ENCODE measurements around the gene ABCA1. TPM values are rescaled to one million over a fixed set of nuclear protein-coding genes. Genes with fewer than 3 reads are reported as not detected.

ABCA1 gene
- total RNA-seq, 1 experiment from 2014 or later: 0.76 TPM

GRCh38 chr9:104871961-104872527 is 55.9 kb downstream of the ABCA1 start:
- DNase-seq: no peak
- H3K4me3 Mint-ChIP-seq (ENCODE audit: low read depth, unreplicated experiment): no peak overlapping the region
- CTCF ChIA-PET: no interaction called here
- H3K36me3 Mint-ChIP-seq (ENCODE audit: insufficient read depth, unreplicated experiment): no peaks in the 10 kb centered on the region
- TF ChIP-seq CTCF (IDR thresholded peaks at IDR 0.05; ENCODE audit: unreplicated experiment): no peak
- H3K27me3 Mint-ChIP-seq (ENCODE audit: unreplicated experiment): no peaks in the 10 kb centered on the region
- H3K27ac Mint-ChIP-seq (ENCODE audit: unreplicated experiment): no peak overlapping the region
- intact Hi-C loops (cut with micrococcal nuclease; ENCODE audit: unreplicated experiment): no loop called here
- no peaks in the 10 kb centered on the region for H3K9me3 Mint-ChIP-seq (ENCODE audit: low read depth, unreplicated experiment)
- BruUV-seq (replicated peaks): no TSS peak
- H3K4me1 Mint-ChIP-seq (ENCODE audit: low read depth, unreplicated experiment): peaks cover 9% of the 10 kb centered on the region

GRCh38 chr9:104869811-104870210 is 58.1 kb downstream of the ABCA1 start:
- Mint-ChIP-seq H3K36me3 (ENCODE audit: insufficient read depth, unreplicated experiment) (no peaks in the 10 kb centered on the region), H3K4me1 (ENCODE audit: low read depth, unreplicated experiment) (peaks cover 9% of the 10 kb centered on the region), H3K4me3 (ENCODE audit: low read depth, unreplicated experiment) (no peak overlapping the region), H3K27ac (ENCODE audit: unreplicated experiment) (no peak overlapping the region), H3K27me3 (ENCODE audit: unreplicated experiment) (no peaks in the 10 kb centered on the region), H3K9me3 (ENCODE audit: low read depth, unreplicated experiment) (no peaks in the 10 kb centered on the region)
- DNase-seq: no peak
- no TSS peak for BruUV-seq (replicated peaks)
- CTCF ChIA-PET: interaction anchor here (1.1 kb wide), 1 partner anchor 15 kb away, joined by 11 read pairs; no protein-coding TSS in a partner anchor
- intact Hi-C loops (cut with micrococcal nuclease; ENCODE audit: unreplicated experiment): no loop called here
- TF ChIP-seq CTCF (IDR thresholded peaks at IDR 0.05; ENCODE audit: unreplicated experiment): no peak

GRCh38 chr9:104868687-104869404 is 59.1 kb downstream of the ABCA1 start:
- H3K27ac Mint-ChIP-seq (ENCODE audit: unreplicated experiment): no peak overlapping the region
- DNase-seq: peak; percentile 43
- H3K4me3 Mint-ChIP-seq (ENCODE audit: low read depth, unreplicated experiment): no peak overlapping the region
- BruUV-seq (replicated peaks): no TSS peak
- H3K9me3 Mint-ChIP-seq (ENCODE audit: low read depth, unreplicated experiment): no peaks in the 10 kb centered on the region
- H3K4me1 Mint-ChIP-seq (ENCODE audit: low read depth, unreplicated experiment): peaks cover 9% of the 10 kb centered on the region
- CTCF ChIA-PET: interaction anchor here (0.6 to 1.1 kb wide), 5 partner anchors 14 to 627 kb away, joined by 3 to 12 read pairs (median 5); no protein-coding TSS in a partner anchor
- TF ChIP-seq CTCF (IDR thresholded peaks at IDR 0.05; ENCODE audit: unreplicated experiment): no peak
- no peaks in the 10 kb centered on the region for H3K36me3 Mint-ChIP-seq (ENCODE audit: insufficient read depth, unreplicated experiment)
- intact Hi-C loops (cut with micrococcal nuclease; ENCODE audit: unreplicated experiment): no loop called here
- H3K27me3 Mint-ChIP-seq (ENCODE audit: unreplicated experiment): no peaks in the 10 kb centered on the region

GRCh38 chr9:104868303-104868686 is 59.7 kb downstream of the ABCA1 start:
- Mint-ChIP-seq H3K27ac (ENCODE audit: unreplicated experiment) (no peak overlapping the region), H3K4me3 (ENCODE audit: low read depth, unreplicated experiment) (no peak overlapping the region), H3K9me3 (ENCODE audit: low read depth, unreplicated experiment) (no peaks in the 10 kb centered on the region), H3K4me1 (ENCODE audit: low read depth, unreplicated experiment) (peaks cover 13% of the 10 kb centered on the region), H3K27me3 (ENCODE audit: unreplicated experiment) (no peaks in the 10 kb centered on the region), H3K36me3 (ENCODE audit: insufficient read depth, unreplicated experiment) (no peaks in the 10 kb centered on the region)
- no TSS peak for BruUV-seq (replicated peaks)
- TF ChIP-seq CTCF (IDR thresholded peaks at IDR 0.05; ENCODE audit: unreplicated experiment): no peak
- intact Hi-C loops (cut with micrococcal nuclease; ENCODE audit: unreplicated experiment): no loop called here
- DNase-seq: no peak
- CTCF ChIA-PET: interaction anchor here (0.6 to 0.8 kb wide), 2 partner anchors 31 to 627 kb away, joined by 3 to 12 read pairs; no protein-coding TSS in a partner anchor

Data from Calu3 (cell line).